Endothelial cell of umbilical vein (primary cell): ENCODE results near the gene DLL3. TPM values are rescaled to one million over a fixed set of nuclear protein-coding genes. Genes with fewer than 3 reads are reported as not detected.

Experiments used
- BruUV-seq: library from RNA; stranded (reverse); fragments of 400-500 nt; replicated peaks from 2 replicates; lab custom pipeline; 2021; lab: Mats Ljungman, UMichigan
- CTCF ChIA-PET: fragments of 300-600, 350-600 bp; sonication (Branson Sonifier 250); formaldehyde crosslinking; loops from one replicate; lab custom pipeline; 2021; ENCODE audit warnings: antibody characterized with exemption, inconsistent platforms; lab: Charles Lee
- POLR2A ChIA-PET: fragments of 300-600, 350-600 bp; sonication (Branson Sonifier 250); formaldehyde crosslinking; loops from one replicate; lab custom pipeline; 2021; ENCODE audit warnings: antibody characterized with exemption, inconsistent platforms; lab: Charles Lee
- DNase-seq: peaks from one replicate; pipeline ENCODE4 v3.0.0-alpha.2; 2011; ENCODE audit warnings: low read depth, low spot score
- FAIRE-seq: peaks from 2 replicates; lab custom pipeline; 2011; peaks lifted over from hg19 to GRCh38; lab: Jason Lieb, UNC
- H2AFZ ChIP-seq: 2 replicates; pipeline ENCODE4 v1.6.0; 2012; ENCODE audit warnings: low read depth, low read length, control low read depth, inconsistent platforms
- H3K27ac ChIP-seq: 2 replicates; pipeline ENCODE4 v1.5.1; 2011; ENCODE audit warnings: low read depth, mild to moderate bottlenecking, control low read depth, low read length, moderate library complexity; ENCODE audit not compliant: insufficient read depth
- H3K27me3 ChIP-seq, 2 experiments: 2 replicates each; pipeline versions ENCODE4 v1.6.0 to v1.6.1; 2011; ENCODE audit warnings: low read length in 2 of 2, mixed read lengths in 1 of 2; ENCODE audit not compliant: control insufficient read depth in 2 of 2, insufficient read depth in 2 of 2
- H3K36me3 ChIP-seq, 2 experiments: 2 replicates in 1 of 2; 3 replicates in 1 of 2; pipeline ENCODE4 v1.5.1; 2011; ENCODE audit warnings: low read length in 2 of 2, mild to moderate bottlenecking in 1 of 2, moderate library complexity in 1 of 2; ENCODE audit not compliant: control insufficient read depth in 2 of 2, insufficient read depth in 2 of 2; ENCODE audit errors: extremely low read depth in 1 of 2
- H3K4me1 ChIP-seq: 3 replicates; pipeline ENCODE4 v1.5.1; 2011; ENCODE audit warnings: mild to moderate bottlenecking, low read length; ENCODE audit not compliant: control insufficient read depth, insufficient read depth; ENCODE audit errors: extremely low read depth
- H3K4me2 ChIP-seq: 2 replicates; pipeline ENCODE4 v1.6.1; 2011; ENCODE audit warnings: low read length, control low read depth, mixed read lengths; ENCODE audit not compliant: insufficient read depth
- H3K4me3 ChIP-seq, 3 experiments: fragments of 200-600 bp in 1 of 3; sonication (generic), shearing (Covaris generic) in 1 of 3; replicated peaks in 1 of 3; 2 replicates each; pipeline ENCODE4 v1.5.1; 2011 to 2016; ENCODE audit warnings: control low read depth in 3 of 3, low read length in 3 of 3, mild to moderate bottlenecking in 2 of 3, inconsistent platforms in 1 of 3, low read depth in 1 of 3, moderate library complexity in 1 of 3; ENCODE audit not compliant: insufficient read depth in 1 of 3
- H3K79me2 ChIP-seq: 2 replicates; pipeline ENCODE4 v1.6.0; 2012; ENCODE audit warnings: low read length, inconsistent platforms; ENCODE audit not compliant: control insufficient read depth, insufficient read depth
- H3K9ac ChIP-seq: replicated peaks from 2 replicates; pipeline ENCODE3; 2011; ENCODE audit warnings: low read length, control low read depth; ENCODE audit not compliant: insufficient read depth; ENCODE audit errors: extremely low read depth
- H3K9me1 ChIP-seq: replicated peaks from 3 replicates; pipeline ENCODE4 v1.6.0; 2011; ENCODE audit warnings: mild to moderate bottlenecking, low read length; ENCODE audit not compliant: control insufficient read depth, insufficient read depth; ENCODE audit errors: extremely low read depth
- H3K9me3 ChIP-seq: replicated peaks from 2 replicates; pipeline ENCODE4 v1.5.1; 2012; ENCODE audit warnings: low read length, inconsistent platforms; ENCODE audit not compliant: control insufficient read depth, insufficient read depth
- H4K20me1 ChIP-seq: replicated peaks from 2 replicates; pipeline ENCODE3; 2011; ENCODE audit warnings: mild to moderate bottlenecking, low read length; ENCODE audit not compliant: control insufficient read depth, insufficient read depth; ENCODE audit errors: extremely low read depth
- CTCF ChIP-seq, 2 donors: IDR thresholded peaks; 1 replicate in 1 of 2; 2 replicates in 1 of 2; pipeline ENCODE4 v1.5.1; 2011; ENCODE audit warnings: low read length in 2 of 2, mild to moderate bottlenecking in 2 of 2, moderate library complexity in 2 of 2, control low read depth in 1 of 2, inconsistent platforms in 1 of 2, low read depth in 1 of 2; ENCODE audit not compliant: insufficient read depth in 1 of 2; ENCODE audit errors: extremely low read depth in 1 of 2
- EZH2 ChIP-seq: IDR thresholded peaks from 2 replicates; pipeline ENCODE4 v1.6.1; 2012; ENCODE audit warnings: borderline replicate concordance, low read depth, mild to moderate bottlenecking, moderate library complexity, low read length, inconsistent platforms; ENCODE audit not compliant: severe bottlenecking
- FOS ChIP-seq: IDR thresholded peaks from 2 replicates; pipeline ENCODE4 v1.6.1; 2011; ENCODE audit warnings: mild to moderate bottlenecking, low read length, moderate library complexity, borderline replicate concordance; ENCODE audit not compliant: insufficient read depth
- GATA2 ChIP-seq: IDR thresholded peaks from 2 replicates; pipeline ENCODE4 v1.7.0; 2011; ENCODE audit warnings: low read depth, mild to moderate bottlenecking, moderate library complexity, mixed read lengths, low read length; ENCODE audit not compliant: insufficient read length, insufficient read depth
- JUN ChIP-seq: IDR thresholded peaks from 2 replicates; pipeline ENCODE4 v1.6.1; 2011; ENCODE audit warnings: borderline replicate concordance, low read depth; ENCODE audit not compliant: insufficient read length, insufficient read depth
- MAX ChIP-seq: IDR thresholded peaks from 2 replicates; pipeline ENCODE4 v1.6.1; 2011; ENCODE audit not compliant: insufficient read depth, insufficient read length
- MYC ChIP-seq: IDR thresholded peaks from one replicate; pipeline ENCODE4 v1.6.1; 2011; ENCODE audit warnings: mild to moderate bottlenecking, low read depth, low read length
- POLR2AphosphoS5 ChIP-seq: IDR thresholded peaks from 2 replicates; pipeline ENCODE4 v1.6.1; 2012; ENCODE audit warnings: low read depth, mild to moderate bottlenecking, control low read depth, low read length, moderate library complexity; ENCODE audit not compliant: insufficient read depth
- dilution Hi-C: fragments of 300-500 bp; cut with MboI; formaldehyde crosslinking; loops from one replicate; pipeline ENCODE4 v1.15.0; 2019; ENCODE audit warnings: low sequenced_read_pairs; ENCODE audit not compliant: extremely low pct_ligation_motif_present
- intact Hi-C: fragments of 100-400 bp; cut with micrococcal nuclease; formaldehyde crosslinking; loops from one replicate; pipeline ENCODE4 v1.10.0; 2022
- polyA plus RNA-seq, 4 experiments: library from polyadenylated mRNA; depleted of rRNA in 3 of 4; stranded (reverse) in 3 of 4; unstranded in 1 of 4; fragments of >200 nt; gene quantifications; 2 replicates each; pipeline versions ENCODE4 v1.2.1 to v1.2.3, GENCODE V29; 2011 to 2012; ENCODE audit warnings: missing spikeins in 1 of 4
- total RNA-seq: library from RNA; stranded (reverse); gene quantifications from 2 replicates; pipeline ENCODE4 v1.2.3, GENCODE V29; 2021

Gene DLL3
- total and polyA plus RNA-seq, 2 donors (not counting 3 experiments of a cell fraction or from before 2014, with no cell fraction given): 0.40 to 0.73 TPM

DNA sequence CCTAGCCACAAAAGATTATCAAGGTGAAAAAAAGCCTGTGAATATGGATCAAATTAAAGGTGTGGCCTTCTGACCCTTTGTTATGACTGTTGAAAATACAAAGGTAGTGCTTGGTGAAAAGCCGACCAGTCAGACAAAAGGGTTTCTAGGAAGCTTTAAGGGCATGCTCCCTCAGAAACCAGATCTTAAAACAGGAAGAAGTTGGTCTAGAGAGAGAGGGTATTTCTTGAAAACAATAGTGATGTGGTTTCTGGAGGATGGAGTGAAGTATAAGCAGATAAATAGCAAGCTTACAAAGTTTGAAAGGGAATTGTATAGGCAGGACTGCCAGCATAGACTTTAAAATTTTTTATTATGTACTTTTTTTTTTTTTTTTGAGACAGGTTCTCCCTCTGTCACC, 46.2 kb downstream of the DLL3 start:
- Histone ChIP-seq H4K20me1 (no peaks in the 10 kb centered on the region), H3K4me1 (peaks cover 15% of the 10 kb centered on the region), H3K9me1 (no peaks in the 10 kb centered on the region), H3K27ac (no peak overlapping the region), H2AFZ (no peak overlapping the region), H3K36me3 (no peaks in the 10 kb centered on the region), H3K9ac (no peak overlapping the region), H3K9me3 (no peaks in the 10 kb centered on the region), H3K27me3 (peaks cover 8% of the 10 kb centered on the region in 2 experiments), H3K4me2 (no peak overlapping the region), H3K79me2 (no peaks in the 10 kb centered on the region), H3K4me3 (no peak overlapping the region)
- TF ChIP-seq FOS: no peak
- TF ChIP-seq GATA2: no peak
- TF ChIP-seq MAX: no peak
- TF ChIP-seq MYC: no peak
- TF ChIP-seq POLR2AphosphoS5: no peak
- TF ChIP-seq EZH2: no peak
- no peak for TF ChIP-seq CTCF (IDR thresholded peaks at IDR 0.05; ENCODE audit: extremely low read depth in 1 of 2, insufficient read depth in 1 of 2, low read depth in 1 of 2, low read length in 2 of 2)
- no peak for TF ChIP-seq JUN
- ChIA-PET CTCF (interaction anchor here (0.9 kb wide), 1 partner anchor 39 kb away, joined by 4 read pairs; no protein-coding TSS in a partner anchor), POLR2A (no interaction called here)
- no TSS peak for BruUV-seq
- intact Hi-C loops: no loop called here
- FAIRE-seq (peak; percentile 37), DNase-seq (no peak)
- dilution Hi-C loops: no loop called here
